Mesodermal cell (in vitro differentiated cells): ENCODE data around the gene ARL3.
"Not testable (repeated sequence)": the region's sequence is repeated elsewhere in the genome, so short reads cannot be mapped to it uniquely, and the experiment has no call there.

Source experiments
- H3K27ac ChIP-seq: 2 replicates; pipeline ENCODE4 v1.7.0; 2013; ENCODE audit warnings: mild to moderate bottlenecking, low read depth, low read length, moderate library complexity; ENCODE audit not compliant: severe bottlenecking
- H3K36me3 ChIP-seq: 2 replicates; pipeline ENCODE4 v1.7.1; 2013; ENCODE audit warnings: mild to moderate bottlenecking, low read length, moderate library complexity; ENCODE audit not compliant: control insufficient read depth, insufficient read depth
- H3K4me1 ChIP-seq: one replicate; pipeline ENCODE4 v1.7.1; 2013; ENCODE audit warnings: mild to moderate bottlenecking, low read length; ENCODE audit not compliant: insufficient read depth, control insufficient read depth, poor library complexity, severe bottlenecking
- H3K4me3 ChIP-seq: 2 replicates; pipeline ENCODE4 v1.7.0; 2013; ENCODE audit warnings: low read length, control low read depth, mild to moderate bottlenecking; ENCODE audit not compliant: insufficient read depth, poor library complexity, severe bottlenecking; ENCODE audit errors: extremely low read depth
- H3K9me3 ChIP-seq: 2 replicates; pipeline ENCODE4 v1.7.1; 2013; ENCODE audit warnings: mild to moderate bottlenecking, low read length, moderate library complexity; ENCODE audit not compliant: control insufficient read depth
- WGBS, 2 experiments: methylation state at CpG; one replicate each; pipeline ENCODE4 v1.1.5; 2013; ENCODE audit warnings: missing lambda C conversion rate in 2 of 2; ENCODE audit not compliant: insufficient coverage in 2 of 2; 5-methylcytosine and 5-hydroxymethylcytosine counted together

The ARL3 gene

DNA sequence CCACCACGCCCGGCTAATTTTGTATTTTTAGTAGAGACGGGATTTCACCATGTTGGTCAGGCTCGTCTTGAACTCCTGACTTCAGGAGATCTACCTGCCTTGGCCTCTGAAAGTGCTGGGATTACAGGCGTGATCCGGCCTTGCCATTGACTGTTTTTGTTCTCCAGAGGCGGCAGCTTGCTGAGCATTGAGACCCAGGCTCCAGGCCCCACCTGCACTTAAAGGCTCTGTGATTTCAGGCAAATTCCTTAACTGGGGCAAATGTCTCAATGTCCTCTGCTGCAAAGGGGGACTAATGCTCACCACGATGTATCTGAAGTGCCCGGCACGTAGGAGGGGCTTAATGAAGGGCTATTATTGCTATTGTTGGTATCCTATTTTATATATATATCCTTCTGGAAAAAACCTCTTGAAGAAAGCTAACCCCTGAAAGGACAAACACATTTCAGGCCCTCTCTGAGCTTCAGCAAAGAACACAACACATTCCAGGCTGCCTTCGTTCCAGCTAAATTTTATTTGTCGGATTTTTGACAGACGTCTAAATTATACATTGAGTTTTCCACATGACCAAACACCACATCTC is 40.9 kb downstream of the ARL3 start:
- WGBS, 2 experiments: 76 to 91% methylated on average over 8 to 9 of the region's 13 CpGs
- Histone ChIP-seq H3K36me3 (no peaks in the 10 kb centered on the region), H3K4me3 (no peak overlapping the region), H3K4me1 (peaks cover 84% of the 10 kb centered on the region), H3K9me3 (no peaks in the 10 kb centered on the region), H3K27ac (peak overlapping the region; percentile 92)

DNA sequence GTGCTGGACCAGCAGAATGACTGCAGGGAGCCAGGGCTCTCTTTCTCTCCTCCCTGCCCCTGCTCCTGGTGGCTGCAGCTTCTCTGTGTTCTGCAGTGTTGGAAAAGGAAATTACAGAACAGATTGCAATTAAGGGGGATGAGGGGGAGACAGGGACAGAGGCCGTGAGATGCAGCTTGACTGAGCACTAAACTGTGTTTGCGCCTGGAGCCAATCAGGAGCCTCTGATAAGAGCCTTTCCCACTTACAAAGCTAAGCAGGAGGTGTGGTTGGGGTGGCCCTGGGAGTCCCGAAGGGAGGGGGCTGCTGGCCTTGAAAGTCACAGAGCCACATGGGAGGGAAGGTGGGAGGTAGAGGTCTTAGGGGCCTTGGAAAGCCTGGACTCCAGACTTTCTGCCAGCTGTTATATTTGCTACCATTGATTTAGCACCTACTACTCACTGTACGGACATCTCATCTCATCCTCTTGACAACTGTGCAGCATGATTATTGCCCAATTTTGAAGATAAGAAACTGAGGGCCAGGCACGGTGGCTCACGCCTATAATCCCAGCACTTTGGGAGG is 43.2 kb downstream of the ARL3 start:
- 75 to 90% methylated on average over 3 to 5 of the region's 6 CpGs for WGBS, 2 experiments
- no peaks in the 10 kb centered on the region for H3K9me3 ChIP-seq
- peaks cover 69% of the 10 kb centered on the region for H3K4me1 ChIP-seq
- H3K4me3 ChIP-seq: no peak overlapping the region
- H3K36me3 ChIP-seq: no peaks in the 10 kb centered on the region
- H3K27ac ChIP-seq: peak overlapping the region; percentile 62

GRCh38 chr10:102670065-102670670 is 44.0 kb downstream of the ARL3 start:
- Histone ChIP-seq H3K36me3 (no peaks in the 10 kb centered on the region), H3K4me1 (peaks cover 61% of the 10 kb centered on the region), H3K9me3 (no peaks in the 10 kb centered on the region), H3K27ac (peak overlapping the region; percentile 2), H3K4me3 (no peak overlapping the region)
- WGBS, 2 experiments: 88 to 95% methylated on average over 7 to 9 of the region's 9 CpGs

GRCh38 chr10:102669206-102670064 is 44.8 kb downstream of the ARL3 start:
- H3K4me3 ChIP-seq: no peak overlapping the region
- 70 to 73% methylated on average over 5 of the region's 7 CpGs for WGBS, 2 experiments
- H3K36me3 ChIP-seq: no peaks in the 10 kb centered on the region
- H3K27ac ChIP-seq: peak overlapping the region; percentile 2
- H3K9me3 ChIP-seq: no peaks in the 10 kb centered on the region
- peaks cover 53% of the 10 kb centered on the region for H3K4me1 ChIP-seq

GRCh38 chr10:102668326-102669107 is 45.7 kb downstream of the ARL3 start:
- H3K9me3 ChIP-seq: no peaks in the 10 kb centered on the region
- no peak overlapping the region for H3K4me3 ChIP-seq
- 97 to 100% methylated on average over 1 to 7 of the region's 10 CpGs for WGBS, 2 experiments
- no peaks in the 10 kb centered on the region for H3K36me3 ChIP-seq
- peaks cover 44% of the 10 kb centered on the region for H3K4me1 ChIP-seq
- no peak overlapping the region for H3K27ac ChIP-seq

- not testable (repeated sequence) for H3K27ac ChIP-seq, H3K4me3 ChIP-seq, H3K36me3 ChIP-seq, H3K9me3 ChIP-seq
- peaks cover 36% of the 10 kb centered on the region for H3K4me1 ChIP-seq
- WGBS, 2 experiments: 100% methylated on average over 1 of the region's 4 CpGs; no CpG with 5 or more reads in 1 of the 2 experiments
Observed at GRCh38 chr10:102667411-102667810, 46.8 kb downstream of the ARL3 start.

GRCh38 chr10:102665904-102666509 is 48.2 kb downstream of the ARL3 start:
- H3K4me1 ChIP-seq: peaks cover 36% of the 10 kb centered on the region
- no peak overlapping the region for H3K27ac ChIP-seq
- H3K36me3 ChIP-seq: no peaks in the 10 kb centered on the region
- no peak overlapping the region for H3K4me3 ChIP-seq
- no peaks in the 10 kb centered on the region for H3K9me3 ChIP-seq
- WGBS, 2 experiments: 94 to 98% methylated on average over 8 to 9 of the region's 9 CpGs

DNA sequence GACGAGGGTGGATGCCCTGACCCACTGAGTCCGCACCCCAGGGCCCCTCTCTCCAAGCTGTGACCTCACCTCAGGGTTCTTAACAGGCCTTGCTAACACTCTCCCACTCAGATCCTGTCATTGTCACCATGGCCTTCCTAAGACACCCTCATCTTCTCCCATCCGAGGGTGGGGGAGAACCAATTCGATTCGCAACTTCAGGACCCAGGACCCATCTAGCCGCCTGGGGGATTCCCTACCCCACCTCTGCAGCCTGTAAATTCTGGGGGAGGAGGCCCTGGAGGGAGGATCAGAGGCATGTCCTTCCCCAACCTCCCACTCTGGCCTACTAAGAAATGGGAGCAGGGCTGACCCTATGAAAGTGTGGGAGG is 52.6 kb downstream of the ARL3 start:
- Histone ChIP-seq H3K36me3 (peaks cover 29% of the 10 kb centered on the region), H3K9me3 (no peaks in the 10 kb centered on the region), H3K4me3 (no peak overlapping the region), H3K27ac (peak overlapping the region; percentile 23), H3K4me1 (peaks cover 24% of the 10 kb centered on the region)
- 38 to 83% methylated on average over 1 of the region's 6 CpGs for WGBS, 2 experiments

DNA sequence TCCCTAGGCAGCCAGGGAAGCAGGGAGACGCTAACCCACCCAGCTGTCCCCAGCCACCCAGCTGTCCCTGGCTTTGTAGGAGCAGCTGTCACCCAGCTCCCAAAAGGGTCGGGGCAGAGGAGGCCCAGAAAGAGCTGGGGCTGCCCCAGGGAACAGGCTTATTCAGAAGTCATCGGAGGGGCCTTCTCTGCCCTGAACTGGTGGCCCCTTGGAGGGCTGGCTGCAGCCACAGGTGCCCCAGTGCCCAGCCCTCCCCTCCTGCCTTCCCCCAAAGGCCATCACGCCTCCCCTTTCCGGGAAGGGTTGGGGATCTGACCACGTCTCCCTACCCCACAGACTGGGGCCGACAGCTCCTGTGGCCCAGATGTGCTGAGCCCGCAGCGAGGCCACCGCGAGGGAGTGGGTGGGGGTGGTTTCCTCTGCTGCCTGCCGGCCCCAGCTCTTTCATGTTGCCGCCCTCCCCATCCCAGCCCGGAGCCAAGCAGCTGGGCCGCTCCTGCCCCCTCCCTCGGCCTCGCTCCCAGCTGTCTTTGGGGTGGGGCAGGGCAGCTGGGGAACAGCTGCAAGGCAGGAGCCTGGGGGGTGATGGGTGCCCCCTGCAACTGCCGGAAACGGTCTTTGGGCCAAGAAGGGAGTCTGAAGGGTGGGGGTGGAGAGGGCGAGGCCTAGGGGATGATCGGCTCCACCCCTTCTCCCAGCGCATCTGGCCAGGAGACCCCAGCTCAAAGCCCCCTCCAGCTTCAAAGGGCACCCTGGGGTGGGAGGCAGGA is 53.1 kb downstream of the ARL3 start:
- Histone ChIP-seq H3K27ac (peak overlapping the region; percentile 33), H3K36me3 (peaks cover 35% of the 10 kb centered on the region), H3K4me3 (no peak overlapping the region), H3K4me1 (peaks cover 24% of the 10 kb centered on the region), H3K9me3 (no peaks in the 10 kb centered on the region)
- 37 to 43% methylated on average over 5 to 6 of the region's 22 CpGs for WGBS, 2 experiments
